AG09309 (cell line): ENCODE data around the gene FAM72A.
A peak's percentile ranks its signal among the peaks of the same experiment; 100 is the strongest.
"Not testable (repeated sequence)": the region's sequence is repeated elsewhere in the genome, so short reads cannot be mapped to it uniquely, and the experiment has no call there.

Source experiments
- DNase-seq: peaks from one replicate; pipeline ENCODE4 v3.0.0-alpha.2; 2010; ENCODE audit warnings: low read depth
- H3K4me3 ChIP-seq: 2 replicates; pipeline ENCODE4 v1.5.1; 2011; ENCODE audit warnings: mild to moderate bottlenecking, low read depth, low read length, moderate library complexity; ENCODE audit not compliant: control insufficient read depth

FAM72A gene

DNA sequence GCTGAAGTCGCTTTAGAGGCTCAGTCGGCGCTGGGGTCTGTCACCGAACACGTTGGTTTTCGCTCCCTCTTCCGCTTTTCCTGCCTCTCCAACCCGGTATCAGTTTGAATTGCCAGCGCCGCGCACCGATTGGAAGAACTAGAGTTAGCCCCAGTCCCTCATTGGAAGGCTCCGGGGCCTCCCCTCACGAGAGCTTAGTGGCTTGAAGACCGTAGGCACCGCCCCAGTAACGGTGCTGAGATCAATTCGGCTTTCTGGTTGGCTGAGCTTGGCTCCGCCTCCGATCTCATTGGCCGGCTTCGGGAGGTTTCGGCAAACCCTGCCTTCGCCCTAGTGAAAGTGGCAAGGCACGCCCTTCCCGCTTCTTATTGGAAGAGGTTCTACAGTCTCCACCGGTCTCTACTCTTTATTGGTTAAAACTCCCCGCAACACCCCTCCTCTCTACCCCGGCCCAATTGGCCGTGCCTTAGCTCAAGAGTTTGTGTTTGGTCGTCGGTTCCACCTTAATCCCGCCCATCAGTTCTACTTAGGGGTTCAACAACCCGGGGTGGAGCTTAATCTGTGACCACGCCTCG is at the start of gene FAM72A:
FAM72A (minus strand) TSS at position 51 of the 575 bp plus-strand sequence. CDS start 814 bp downstream, outside the sequence.
- DNase-seq, result peak; percentile 100
- peak within 1 kb of the TSS; percentile 54 for H3K4me3 ChIP-seq

DNA sequence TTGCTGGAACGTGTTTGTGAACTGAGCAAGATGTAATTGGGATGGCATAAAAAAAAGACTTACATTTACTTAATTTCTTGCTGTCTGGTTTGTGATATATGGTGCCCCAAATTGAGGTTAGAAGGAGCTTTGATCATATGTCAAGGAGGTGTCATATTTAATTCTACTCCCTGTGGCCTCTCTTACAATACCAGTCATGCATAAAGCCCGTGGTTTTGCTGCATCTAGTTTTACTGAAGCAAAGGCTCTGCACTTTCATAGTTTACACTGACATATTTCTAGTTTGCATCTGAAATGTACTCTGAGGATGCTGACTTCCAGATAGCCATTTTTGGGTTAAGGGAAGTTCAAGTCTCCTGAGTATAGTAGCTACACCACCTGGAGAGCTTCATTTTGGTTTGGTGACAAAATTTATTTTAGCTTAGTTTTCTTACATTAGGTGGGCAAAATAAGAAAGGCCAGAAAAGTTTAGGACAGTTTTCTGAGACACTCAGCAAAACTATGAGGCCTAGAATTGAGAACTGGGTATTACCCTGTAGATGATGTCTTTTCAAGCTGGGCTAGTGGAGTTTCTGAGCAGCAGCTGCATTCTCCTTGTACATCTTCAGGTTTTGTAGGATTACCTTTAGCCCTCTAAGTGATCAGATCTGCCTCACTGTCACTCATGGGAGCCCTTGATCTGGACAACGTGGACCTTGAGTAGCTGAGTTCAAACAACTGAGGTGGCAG is 48.5 kb upstream of the FAM72A start:
- H3K4me3 ChIP-seq, DNase-seq: not testable (repeated sequence)

DNA sequence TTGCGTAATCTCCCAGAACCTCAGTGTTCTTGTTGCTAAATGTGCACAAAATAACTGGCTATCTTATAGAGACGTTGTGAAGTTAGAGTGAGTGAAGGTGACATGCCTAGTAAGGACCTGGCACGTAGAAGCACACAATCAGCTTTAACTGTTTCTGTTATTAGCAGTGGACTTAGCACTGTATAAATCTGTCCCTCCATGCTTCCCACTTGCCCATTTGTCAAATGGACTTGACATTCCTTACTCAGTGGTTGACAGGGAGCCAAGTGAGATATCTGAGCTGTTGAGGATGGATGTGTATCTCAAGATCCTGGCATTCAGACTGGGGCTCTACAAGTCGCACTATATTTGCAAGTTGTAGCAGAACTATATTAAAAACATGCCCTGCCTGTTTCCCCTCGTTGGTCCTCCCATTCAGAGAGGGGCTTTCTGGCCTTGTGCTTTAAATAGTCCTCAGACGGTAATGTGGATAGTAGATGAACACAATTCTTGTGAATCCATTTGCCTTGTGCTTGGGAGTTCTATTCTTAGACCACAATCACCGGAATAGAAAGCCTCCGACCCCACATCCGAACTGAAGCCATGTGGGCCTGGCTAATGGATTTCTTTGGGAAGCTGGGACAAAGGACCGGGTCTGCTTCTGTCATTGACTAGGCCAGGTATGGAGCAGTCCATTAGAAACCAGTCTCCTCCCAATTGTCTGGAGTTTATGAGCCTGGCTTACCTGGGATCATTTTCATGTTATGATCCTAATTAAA is 43.7 kb upstream of the FAM72A start:
- not testable (repeated sequence) for H3K4me3 ChIP-seq, DNase-seq

DNA sequence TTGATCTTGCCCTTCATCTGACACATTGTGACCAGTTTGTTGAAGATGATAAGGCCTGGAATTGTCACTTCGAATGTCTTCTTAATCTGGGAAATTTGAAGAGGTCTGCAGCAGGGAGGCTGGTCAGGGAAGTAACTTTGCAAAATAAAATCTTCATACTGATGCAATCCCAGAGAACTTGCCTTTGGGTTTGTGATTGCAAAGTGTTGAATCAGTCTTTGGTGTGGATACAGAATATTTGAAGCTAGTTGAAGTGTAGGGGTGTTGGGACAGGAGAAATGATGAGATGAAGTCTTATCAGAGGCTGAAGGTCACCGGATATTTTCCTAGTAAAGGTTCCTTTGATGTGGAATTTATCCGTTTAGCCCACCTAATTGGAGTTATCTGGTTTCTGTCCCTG is 42.8 kb upstream of the FAM72A start:
- not testable (repeated sequence) for DNase-seq, H3K4me3 ChIP-seq

DNA sequence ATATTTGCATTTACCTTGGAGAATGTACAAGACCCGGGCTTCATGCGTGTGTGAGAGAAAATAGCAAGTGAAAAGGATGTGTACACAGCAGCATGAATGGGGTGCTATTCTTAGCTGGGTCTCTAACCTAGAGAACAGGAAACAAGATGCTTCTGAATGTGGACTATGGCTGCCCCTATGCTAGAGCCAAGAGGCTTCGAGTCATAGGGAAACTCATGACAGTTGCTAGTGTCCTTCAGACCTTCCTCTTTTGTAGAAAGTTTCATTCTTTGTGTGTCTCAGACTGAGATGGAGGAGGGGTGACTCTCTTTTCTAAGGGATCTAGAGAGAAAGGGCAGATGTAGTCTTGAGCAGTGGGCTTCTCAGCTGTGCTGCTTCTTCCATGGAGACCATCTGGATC is 40.7 kb upstream of the FAM72A start:
- not testable (repeated sequence) for DNase-seq, H3K4me3 ChIP-seq

DNA sequence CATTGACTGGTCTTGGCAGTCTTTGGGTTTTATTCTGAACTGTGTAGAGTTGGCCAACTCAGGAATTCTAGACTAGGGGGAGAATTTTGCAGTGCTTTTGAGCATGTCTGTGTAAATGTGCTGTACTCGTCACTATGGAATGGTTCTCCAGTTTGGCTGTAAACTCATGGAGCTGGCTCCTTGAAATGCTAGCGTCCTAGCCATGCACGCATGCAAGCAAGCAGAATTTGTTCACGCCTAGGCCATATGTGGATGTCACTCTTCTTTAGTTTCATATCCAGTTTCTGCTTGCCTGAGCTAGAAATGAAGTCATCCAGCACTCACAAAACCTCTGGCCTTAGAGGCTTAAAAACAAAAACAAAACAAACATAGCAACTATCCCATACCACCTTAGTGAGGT is 37.6 kb upstream of the FAM72A start:
- not testable (repeated sequence) for DNase-seq, H3K4me3 ChIP-seq

DNA sequence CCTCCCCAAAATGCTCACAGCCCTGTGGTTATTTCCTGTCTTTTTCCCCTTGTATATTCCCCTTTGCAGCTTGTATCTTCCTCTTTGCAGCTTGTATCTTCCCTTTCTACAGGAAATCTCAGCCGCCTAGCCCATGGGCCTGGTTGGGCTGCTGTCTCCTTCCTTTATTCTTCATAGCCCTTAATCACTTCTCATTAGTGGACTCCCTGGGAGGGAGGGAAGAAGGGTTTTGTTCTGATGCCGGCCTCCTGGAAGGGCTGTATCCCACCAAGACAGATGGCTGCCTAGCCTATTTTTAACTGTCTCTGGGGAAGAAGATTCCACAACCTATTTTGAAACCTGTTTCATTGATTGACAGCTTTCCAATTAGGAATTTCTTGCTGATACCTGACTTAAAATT is 32.6 kb upstream of the FAM72A start:
- DNase-seq, H3K4me3 ChIP-seq: not testable (repeated sequence)

DNA sequence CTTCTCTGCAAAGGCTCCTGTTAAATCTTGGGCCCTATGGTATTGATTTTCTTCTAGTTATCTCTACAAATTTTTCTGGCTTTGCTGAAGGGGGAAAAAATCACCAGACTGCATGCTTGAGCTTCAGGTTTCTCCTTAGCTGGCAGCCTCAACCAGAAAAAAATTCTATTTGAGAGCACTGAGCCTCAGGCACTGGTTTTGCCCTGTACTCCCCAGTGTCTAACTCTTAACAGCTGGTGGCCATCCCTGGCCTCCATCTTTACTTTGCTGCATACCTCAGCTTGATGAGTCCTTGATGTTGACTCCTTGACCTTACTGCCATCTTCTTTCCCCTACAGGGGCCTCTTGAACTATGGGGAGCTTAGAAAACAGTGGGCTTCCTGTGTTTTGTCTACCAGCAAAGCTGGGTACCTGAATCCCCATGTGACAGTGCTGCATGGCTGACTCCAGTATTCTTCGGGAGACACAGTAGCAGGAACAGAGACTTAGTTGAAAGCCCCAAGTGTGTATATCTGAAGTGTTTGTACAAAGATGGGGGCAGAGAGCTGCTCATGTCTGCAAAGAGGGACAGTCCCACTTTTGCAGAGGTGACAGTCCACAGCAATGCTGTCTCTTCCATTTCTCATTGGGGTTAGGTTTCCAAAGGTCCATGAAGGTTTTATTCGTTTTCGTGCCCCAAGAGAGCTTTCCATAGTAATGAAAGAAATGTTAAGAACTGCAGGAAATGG is 31.7 kb upstream of the FAM72A start:
- not testable (repeated sequence) for H3K4me3 ChIP-seq

DNA sequence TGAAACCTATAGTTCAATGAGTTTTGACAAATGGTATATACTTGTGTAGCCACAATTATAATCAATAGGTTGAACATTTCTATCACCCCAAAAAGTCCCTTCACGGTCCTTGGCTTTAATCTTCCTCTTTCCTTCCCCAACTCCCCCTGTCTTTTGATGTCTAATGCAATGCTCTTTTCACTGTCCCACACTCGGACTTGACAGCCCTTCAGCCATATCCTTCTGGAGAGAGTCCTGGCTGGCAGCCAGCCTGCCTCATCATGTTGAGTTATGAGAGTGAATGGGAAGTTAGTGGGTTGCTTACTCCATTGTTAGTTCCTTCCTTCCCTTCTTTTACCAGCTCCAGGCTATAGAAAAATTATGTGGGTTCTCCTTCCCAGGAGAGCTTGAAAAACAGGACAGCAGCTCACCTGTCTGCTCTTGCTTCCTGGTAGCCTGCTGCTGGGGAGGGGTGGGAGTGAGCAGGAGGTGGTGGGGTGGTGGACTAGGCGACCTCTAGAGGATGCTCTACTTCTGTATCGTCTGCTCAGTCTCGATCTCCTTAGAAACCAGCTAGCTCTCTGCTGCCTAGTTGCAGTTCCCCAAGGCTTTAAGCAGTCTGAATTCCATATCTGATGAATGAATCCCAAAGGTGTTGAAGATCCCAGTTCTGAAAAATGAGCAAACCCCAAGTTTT is 30.5 kb upstream of the FAM72A start:
- not testable (repeated sequence) for H3K4me3 ChIP-seq, DNase-seq

More for the DNA sequence above, 31.7 kb upstream of the FAM72A start:
- DNase-seq, result not testable (repeated sequence)

DNA sequence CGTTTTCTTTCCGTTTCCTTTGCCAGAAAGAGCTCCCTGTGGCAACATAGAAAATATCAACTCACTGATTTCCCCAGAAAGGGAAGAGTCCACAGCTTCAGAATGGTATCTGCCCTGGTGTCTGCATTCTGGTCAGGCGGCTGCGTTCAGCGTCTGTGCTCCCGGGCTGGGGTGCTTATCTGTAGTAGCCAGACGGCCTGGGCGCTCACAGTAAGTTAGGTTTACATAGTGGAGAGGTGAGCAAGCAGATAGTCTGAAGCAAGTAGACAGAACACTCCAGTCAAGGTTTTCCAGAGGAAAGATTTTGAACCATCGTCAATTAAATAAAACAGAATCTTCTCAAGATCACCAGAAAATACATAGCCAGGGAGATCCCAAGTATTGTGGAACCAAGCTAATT is 29.4 kb upstream of the FAM72A start:
- not testable (repeated sequence) for H3K4me3 ChIP-seq, DNase-seq

DNA sequence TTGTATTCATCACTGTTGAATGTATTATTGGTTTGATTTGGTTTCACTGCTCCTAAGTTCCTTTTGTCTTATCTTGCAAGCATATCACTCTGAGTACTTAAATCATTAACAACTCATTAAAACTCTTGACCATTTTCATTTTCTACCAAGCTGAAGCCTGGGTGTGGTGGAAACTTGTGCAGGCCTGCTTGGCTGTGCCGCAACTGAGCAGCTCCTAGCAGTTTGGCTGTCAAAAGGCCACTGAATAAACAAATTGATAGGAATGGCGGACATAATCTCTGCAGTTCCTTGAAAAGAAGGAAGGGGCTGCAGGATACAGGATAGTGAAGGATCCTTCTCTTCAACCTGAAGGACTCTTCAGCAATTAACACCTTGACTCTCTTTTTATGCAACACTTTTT is 26.6 kb upstream of the FAM72A start:
- H3K4me3 ChIP-seq, DNase-seq: not testable (repeated sequence)

DNA sequence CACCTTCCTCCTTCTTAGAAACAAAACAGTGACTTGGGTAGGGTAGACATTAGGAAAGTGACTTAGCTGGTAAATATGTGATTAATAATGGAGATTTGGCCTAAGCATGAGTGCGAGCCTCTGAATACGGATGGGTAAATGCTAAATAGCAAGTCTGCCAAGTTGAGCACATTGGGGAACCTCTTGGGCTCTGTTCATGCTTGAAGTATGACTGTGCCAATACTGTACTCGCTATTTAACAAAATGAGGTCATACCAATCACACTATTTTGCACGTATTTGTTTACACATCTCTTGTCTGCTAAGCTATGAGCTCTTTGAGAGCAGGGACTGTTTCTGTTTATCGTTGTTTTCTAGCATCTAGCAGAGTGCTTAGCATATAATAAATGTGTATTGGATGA is 24.2 kb upstream of the FAM72A start:
- not testable (repeated sequence) for DNase-seq, H3K4me3 ChIP-seq

DNA sequence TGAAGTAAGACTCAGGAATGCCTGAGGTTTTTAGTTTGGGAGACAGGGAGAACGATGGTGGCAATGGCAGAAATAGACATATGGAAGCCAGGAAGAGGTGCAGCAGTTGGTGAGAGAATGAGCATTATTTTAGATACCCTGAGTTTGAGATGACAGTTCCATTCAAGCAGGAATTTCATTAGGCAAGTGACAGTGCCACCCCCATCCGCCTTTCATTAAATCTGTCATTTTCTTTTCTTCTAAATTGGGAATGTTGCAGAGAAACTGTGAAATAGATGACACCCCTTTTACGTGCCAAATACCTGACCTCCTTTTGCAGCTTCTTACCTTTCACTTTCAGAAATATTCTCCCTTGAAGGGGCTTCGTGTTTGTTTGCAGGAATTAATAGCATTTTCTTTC is 22.7 kb upstream of the FAM72A start:
- not testable (repeated sequence) for DNase-seq, H3K4me3 ChIP-seq

DNA sequence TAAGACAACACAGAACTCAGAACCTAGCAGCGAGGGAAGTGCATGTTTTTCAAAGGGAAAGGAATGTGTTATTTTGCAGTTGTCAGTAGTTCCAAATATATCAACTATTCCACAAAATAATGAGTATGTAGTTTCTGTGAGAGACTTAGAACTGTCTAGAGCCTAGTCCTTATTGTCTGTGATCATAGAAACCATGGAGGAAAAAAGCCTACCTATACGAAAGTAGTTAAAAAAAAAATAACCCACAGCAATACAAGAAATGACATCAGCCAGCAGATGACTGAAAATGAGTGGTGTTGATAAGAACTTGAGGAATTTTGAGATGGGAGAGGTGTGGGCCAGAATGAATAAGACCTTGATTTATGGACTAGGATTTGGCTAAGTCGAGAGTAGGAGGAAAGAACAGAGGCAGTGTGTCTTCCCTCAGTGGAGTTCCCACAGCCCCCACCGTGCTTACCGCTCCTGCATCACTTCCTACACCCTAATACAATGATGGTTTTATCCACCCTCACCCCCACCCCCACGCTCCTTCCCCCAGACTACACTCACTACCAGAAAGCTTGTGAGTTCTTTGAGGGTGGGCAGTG is 21.6 kb upstream of the FAM72A start:
- not testable (repeated sequence) for H3K4me3 ChIP-seq, DNase-seq

DNA sequence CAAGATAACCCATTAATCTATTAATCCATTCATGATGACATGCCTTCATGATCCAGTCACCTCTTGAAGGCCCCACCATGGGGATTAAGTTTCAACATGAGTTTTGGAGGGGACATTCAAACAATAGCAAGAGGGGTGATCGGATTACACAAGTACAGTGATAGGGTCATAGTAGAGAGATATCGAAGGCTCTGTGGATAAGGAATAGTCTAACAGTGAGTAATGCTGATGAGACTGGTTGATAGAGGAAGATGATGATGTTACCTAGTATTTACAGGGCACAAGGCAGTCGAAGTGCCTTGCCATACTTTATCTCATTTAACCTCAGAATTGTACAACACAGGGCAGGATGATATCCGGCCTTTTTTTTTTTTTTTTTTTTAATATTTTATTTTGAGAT is 18.9 kb upstream of the FAM72A start:
- not testable (repeated sequence) for H3K4me3 ChIP-seq, DNase-seq

DNA sequence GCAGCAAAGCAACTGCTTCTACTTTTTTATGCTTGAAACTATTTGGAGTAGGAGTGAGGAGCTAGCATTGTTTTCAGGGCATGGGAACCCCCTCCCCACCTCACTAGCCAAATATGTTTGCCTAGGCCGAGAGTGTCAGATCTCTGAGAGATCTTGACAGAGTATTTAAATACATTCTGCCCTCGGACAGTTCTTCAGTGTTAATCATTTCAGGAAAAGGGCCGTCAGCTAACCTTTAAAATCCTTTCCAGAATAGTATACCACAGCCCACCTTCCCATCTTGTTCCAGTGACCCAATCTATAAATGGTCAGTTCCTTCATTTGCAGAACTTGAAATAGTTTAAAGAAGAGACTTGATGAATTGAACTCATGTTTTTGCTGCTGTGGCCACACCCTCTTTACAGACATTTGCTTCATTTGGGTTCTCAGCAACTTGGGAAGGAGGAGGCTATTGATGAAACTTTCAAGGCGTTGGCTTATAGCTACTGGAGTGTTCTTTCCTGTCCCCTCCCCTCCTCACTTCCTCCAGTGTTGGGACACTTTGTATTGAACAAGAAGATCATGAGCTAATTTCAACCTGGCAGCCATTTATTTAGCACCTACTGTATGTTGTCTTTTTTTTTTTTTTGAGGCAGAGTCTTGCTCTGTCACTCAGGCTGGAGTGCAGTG is 17.8 kb upstream of the FAM72A start:
- not testable (repeated sequence) for H3K4me3 ChIP-seq, DNase-seq
